Activated T-helper 17 cell treated with anti-CD3 and anti-CD28 coated beads, Interleukin-2, amount 50 U/mL, for 72 hours (primary cell): ENCODE data around the gene UBE2O. TPM values are rescaled to one million over a fixed set of nuclear protein-coding genes. Genes with fewer than 3 reads are reported as not detected.
A peak's percentile ranks its signal among the peaks of the same experiment; 100 is the strongest.
"Not testable (repeated sequence)": the region's sequence is repeated elsewhere in the genome, so short reads cannot be mapped to it uniquely, and the experiment has no call there.

ENCODE experiments used
- ATAC-seq: fragments of 150-1000 bp; cut with Tn5 transposase; replicated peaks from 2 replicates; pipeline ENCODE4 v1.10.0; 2021; ENCODE audit warnings: mild to moderate bottlenecking, moderate library complexity
- H3K27ac Mint-ChIP-seq: one replicate; pipeline ENCODE4 v1.8.0; 2022; ENCODE audit warnings: mixed read lengths
- H3K27me3 Mint-ChIP-seq: one replicate; pipeline ENCODE4 v1.8.0; 2022; ENCODE audit warnings: mixed read lengths
- H3K36me3 Mint-ChIP-seq: one replicate; pipeline ENCODE4 v1.8.0; 2022; ENCODE audit warnings: low read depth, mild to moderate bottlenecking, mixed read lengths
- H3K4me1 Mint-ChIP-seq: one replicate; pipeline ENCODE4 v1.8.0; 2022; ENCODE audit warnings: mixed read lengths
- H3K4me3 Mint-ChIP-seq: one replicate; pipeline ENCODE4 v1.8.0; 2022; ENCODE audit warnings: mild to moderate bottlenecking, mixed read lengths
- H3K9me3 Mint-ChIP-seq: one replicate; pipeline ENCODE4 v1.8.0; 2022; ENCODE audit warnings: mixed read lengths
- total RNA-seq, 2 donors: library from RNA; stranded (reverse); gene quantifications; one replicate each; pipeline ENCODE4 v1.2.3, GENCODE V29; 2022

UBE2O gene
- total RNA-seq, 2 donors from 2014 or later: 35.3 to 38.7 TPM

DNA sequence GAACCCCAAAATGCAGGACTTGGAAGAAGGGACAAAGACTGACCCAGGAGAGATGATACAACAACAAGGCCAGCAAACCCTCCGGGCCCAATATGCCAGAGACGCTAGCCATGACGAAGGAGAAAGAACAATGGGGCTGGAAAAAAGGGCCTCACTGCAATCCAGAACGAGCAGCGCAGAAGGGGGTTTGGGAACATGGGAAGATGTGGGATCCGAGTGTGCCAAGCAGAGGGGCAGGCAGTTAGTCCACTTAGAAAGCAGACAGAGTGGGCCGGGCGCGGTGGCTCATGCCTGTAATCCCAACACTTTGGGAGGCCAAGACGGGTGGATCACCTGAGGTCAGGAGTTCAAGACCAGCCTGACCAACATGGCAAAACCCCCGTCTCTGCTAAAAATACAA is 106.0 kb downstream of the UBE2O start:
- not testable (repeated sequence) for H3K9me3 Mint-ChIP-seq, H3K27me3 Mint-ChIP-seq, H3K4me3 Mint-ChIP-seq, H3K4me1 Mint-ChIP-seq, H3K27ac Mint-ChIP-seq, ATAC-seq
- peaks cover 49% of the 10 kb centered on the region for H3K36me3 Mint-ChIP-seq

DNA sequence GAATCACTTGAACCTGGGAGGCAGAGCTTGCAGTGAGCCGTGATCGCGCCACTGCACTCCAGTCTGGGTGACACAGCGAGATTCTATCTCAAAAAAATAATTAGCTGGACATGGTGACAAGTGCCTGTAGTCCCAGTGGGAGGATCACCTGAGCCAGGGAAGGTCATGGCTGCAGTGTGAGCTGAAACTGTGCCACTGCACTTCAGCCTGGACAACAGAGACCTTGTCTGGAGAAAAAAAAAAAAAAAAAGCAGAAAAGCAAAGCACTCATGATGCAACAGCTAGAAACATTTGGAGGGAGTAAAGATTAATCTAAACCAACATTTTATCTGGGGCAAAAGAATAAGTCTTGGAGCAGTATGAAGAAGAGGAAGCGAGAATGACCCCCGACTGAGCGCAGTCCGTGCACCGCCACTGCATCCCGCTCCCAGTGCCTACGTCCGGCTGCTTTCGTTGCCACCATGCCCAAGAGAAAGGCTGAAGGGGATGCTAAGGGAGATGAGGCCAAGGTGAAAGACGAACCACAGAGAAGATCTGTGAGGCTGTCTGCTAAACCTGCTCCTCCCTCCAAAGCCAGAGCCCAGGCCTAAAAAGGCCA is 107.5 kb downstream of the UBE2O start:
- Mint-ChIP-seq H3K36me3 (peaks cover 58% of the 10 kb centered on the region), H3K9me3 (no peaks in the 10 kb centered on the region), H3K27me3 (no peaks in the 10 kb centered on the region), H3K4me3 (no peak overlapping the region), H3K4me1 (peaks cover 4% of the 10 kb centered on the region), H3K27ac (peak overlapping the region; percentile 46)
- no peak for ATAC-seq

DNA sequence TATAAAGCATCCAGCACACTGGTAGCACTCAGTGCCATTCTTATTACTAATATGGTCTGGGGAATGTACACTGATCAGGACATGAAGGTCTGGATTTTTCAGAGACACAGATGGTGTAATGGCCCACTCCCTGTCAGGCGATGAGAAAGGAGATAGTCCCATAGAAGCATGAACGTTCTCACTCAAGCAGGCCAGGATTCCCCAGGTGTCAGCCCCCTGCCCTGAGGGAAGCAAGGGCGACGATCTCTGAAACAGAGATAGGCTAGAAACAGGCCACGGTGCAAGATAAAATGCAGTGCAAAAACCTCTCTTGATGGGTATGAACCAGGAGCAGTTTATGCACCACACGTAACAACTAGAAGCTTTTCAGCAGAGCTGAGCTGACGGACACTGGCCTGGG is 109.8 kb downstream of the UBE2O start:
- no peaks in the 10 kb centered on the region for H3K27me3 Mint-ChIP-seq
- H3K4me3 Mint-ChIP-seq: no peak overlapping the region
- peaks cover 4% of the 10 kb centered on the region for H3K4me1 Mint-ChIP-seq
- H3K27ac Mint-ChIP-seq: no peak overlapping the region
- no peak for ATAC-seq
- peaks cover 60% of the 10 kb centered on the region for H3K36me3 Mint-ChIP-seq
- no peaks in the 10 kb centered on the region for H3K9me3 Mint-ChIP-seq

DNA sequence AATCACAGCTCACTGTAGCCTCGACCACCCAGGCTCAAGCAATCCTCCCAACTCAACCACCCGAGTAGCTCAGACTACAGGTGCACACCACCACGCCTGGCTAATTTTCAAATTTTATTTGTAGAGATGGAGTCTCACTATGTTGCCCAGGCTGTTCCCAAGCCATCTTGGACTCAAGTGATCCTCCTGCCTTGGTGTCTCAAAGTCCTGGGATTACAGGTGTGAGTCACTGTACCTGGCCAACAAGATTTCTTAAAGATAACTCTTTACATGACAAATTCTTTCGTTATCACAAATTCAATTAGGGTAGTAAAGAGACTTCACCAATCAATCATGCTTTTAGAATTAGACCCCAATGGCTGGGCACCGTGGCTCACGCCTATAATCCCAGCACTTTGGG is 111.7 kb downstream of the UBE2O start:
- no peak for ATAC-seq
- H3K4me3 Mint-ChIP-seq: no peak overlapping the region

More for the DNA sequence above, 111.7 kb downstream of the UBE2O start:
- Mint-ChIP-seq H3K9me3 (no peaks in the 10 kb centered on the region), H3K27ac (no peak overlapping the region), H3K36me3 (peaks cover 44% of the 10 kb centered on the region), H3K27me3 (no peaks in the 10 kb centered on the region), H3K4me1 (peaks cover 4% of the 10 kb centered on the region)

Other genes with a start within 250 kb of the UBE2O start
- gene RNF157, start 212.7 kb downstream of the UBE2O start, total RNA-seq: 10 to 100 TPM; 15.5 to 17.4 TPM
- 100 to 1,000 TPM; 173 to 187 TPM for gene UBALD2, start 187.8 kb downstream of the UBE2O start, total RNA-seq
- gene QRICH2, start 144.9 kb downstream of the UBE2O start, total RNA-seq: 1 to 10 TPM in 1 of 2 donors, under 1 TPM in 1; 0.85 to 2.1 TPM
- gene PRPSAP1, start 99.2 kb downstream of the UBE2O start, total RNA-seq: 10 to 100 TPM; 24.5 to 29.7 TPM
- gene SPHK1, start 68.5 kb downstream of the UBE2O start, total RNA-seq: 10 to 100 TPM; 10.5 to 12.4 TPM
- gene AANAT, start 14.5 kb upstream of the UBE2O start, total RNA-seq: not detected
- gene RHBDF2, start 48.3 kb upstream of the UBE2O start, total RNA-seq: 10 to 100 TPM; 33.3 to 56.5 TPM
- gene CYGB, start 84.6 kb upstream of the UBE2O start, total RNA-seq: not detected
- not detected for gene PRCD, start 86.9 kb upstream of the UBE2O start, total RNA-seq
- under 1 TPM in 1 of 2 donors, not detected in 1; 0.29 TPM for gene ST6GALNAC2, start 132.7 kb upstream of the UBE2O start, total RNA-seq
- 1 to 10 TPM; 1.4 to 2.5 TPM for gene ST6GALNAC1, start 190.6 kb upstream of the UBE2O start, total RNA-seq